SK-N-MC (cell line): ENCODE results near the gene CCDC40.

Source experiments
- EZH2 ChIP-seq: fragments of 200-600 bp; sonication (generic); IDR thresholded peaks from one replicate; pipeline ENCODE4 v1.6.1; 2017; ENCODE audit warnings: antibody characterized with exemption
- FOXP2 ChIP-seq: optimal IDR thresholded peaks from 2 replicates; pipeline ENCODE3; 2011; ENCODE audit warnings: mild to moderate bottlenecking, moderate library complexity; ENCODE audit not compliant: insufficient read depth; ENCODE audit errors: extremely low read length, control extremely low read depth
- POLR2AphosphoS5 ChIP-seq: IDR thresholded peaks from 2 replicates; pipeline ENCODE4 v1.6.1; 2012; ENCODE audit warnings: mild to moderate bottlenecking, low read depth, low read length, borderline replicate concordance

DNA sequence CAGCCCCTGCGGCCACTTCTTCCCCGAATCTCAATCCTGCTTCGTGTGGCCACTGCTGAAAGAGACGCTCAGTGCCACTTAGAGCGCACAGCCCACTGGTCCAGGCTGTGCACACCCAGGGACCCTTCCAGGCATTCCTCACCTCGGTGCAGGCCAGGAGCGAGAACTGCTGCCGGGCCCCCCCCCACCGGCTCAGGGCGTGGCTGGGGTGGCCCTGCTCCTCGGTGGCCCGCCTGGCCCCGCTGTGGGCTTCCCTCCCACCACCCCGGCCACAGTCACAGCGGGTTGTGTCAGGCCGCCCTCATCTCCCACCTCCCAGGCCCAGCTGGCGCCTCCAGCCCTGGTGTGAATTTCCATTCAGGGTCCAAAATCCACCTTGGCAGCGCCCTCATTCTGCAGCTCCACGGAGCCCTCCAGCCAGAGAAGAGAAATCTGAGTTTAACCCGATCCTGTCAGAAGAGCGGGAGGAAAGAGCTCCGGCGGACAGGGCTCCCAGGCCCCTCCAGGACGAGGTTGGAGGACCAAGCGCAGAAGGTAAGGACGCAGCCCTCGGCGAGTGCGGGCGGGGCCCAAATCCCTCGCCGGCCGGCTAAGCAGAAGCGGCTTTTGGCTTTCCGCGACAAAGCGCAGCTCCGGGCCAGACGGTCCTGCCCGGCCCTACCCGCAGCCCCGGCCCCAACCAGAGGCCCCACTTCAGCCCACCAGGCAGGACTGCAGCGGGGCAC lies 12.8 kb upstream of the CCDC40 start:
- TF ChIP-seq EZH2 (no peak), POLR2AphosphoS5 (no peak), FOXP2 (no peak)
